Mesenteric fat pad (tissue), 1 donor: ENCODE measurements around the gene BCOR. TPM values are rescaled to one million over a fixed set of nuclear protein-coding genes. Genes with fewer than 3 reads are reported as not detected.

Experiments used
- DNase-seq: peaks from one replicate; pipeline ENCODE4 v3.0.0-alpha.2; 2020; ENCODE audit warnings: low spot score
- total RNA-seq: library from RNA; stranded (reverse); fragmentation: NEBNext Ultra II Directional; extraction: Animal tissue kit (Norgen Biotek cat#: 25700); gene quantifications from one replicate; pipeline ENCODE4 v1.2.1, GENCODE V29; 2021
- donor health status: DM: yes; HTN: yes; CAD: no.

The BCOR gene
- total RNA-seq, 1 donor from 2014 or later, result 20.5 TPM

GRCh38 chrX:40066700-40067099, 31.1 kb downstream of the BCOR start:
- no peak for DNase-seq

- DNase-seq, result no peak
Measured at GRCh38 chrX:40065296-40066046, 32.3 kb downstream of the BCOR start.

GRCh38 chrX:40064055-40064597, 33.6 kb downstream of the BCOR start:
- no peak for DNase-seq

GRCh38 chrX:40063555-40063954, 34.2 kb downstream of the BCOR start:
- no peak for DNase-seq

- peak; percentile 51 for DNase-seq
Measured at GRCh38 chrX:40062525-40063155, 35.1 kb downstream of the BCOR start.

- DNase-seq, result peak; percentile 82
Measured at GRCh38 chrX:40061871-40062524, 35.8 kb downstream of the BCOR start.

- peak; percentile 49 for DNase-seq
Measured at GRCh38 chrX:40061005-40061404, 36.8 kb downstream of the BCOR start.

- DNase-seq, result peak; percentile 53
Measured at GRCh38 chrX:40060356-40060845, 37.4 kb downstream of the BCOR start.

- DNase-seq, result peak; percentile 81
Measured at GRCh38 chrX:40058719-40059118, 39.0 kb downstream of the BCOR start.

- no peak for DNase-seq
Measured at GRCh38 chrX:40057405-40057804, 40.4 kb downstream of the BCOR start.

GRCh38 chrX:40056420-40056819, 41.3 kb downstream of the BCOR start:
- DNase-seq, result no peak

GRCh38 chrX:40055495-40055894, 42.3 kb downstream of the BCOR start:
- peak; percentile 6 for DNase-seq

GRCh38 chrX:40054793-40055192, 43.0 kb downstream of the BCOR start:
- DNase-seq, result no peak

GRCh38 chrX:40050532-40050931, 47.2 kb downstream of the BCOR start:
- DNase-seq, result peak; percentile 3

GRCh38 chrX:40049084-40049641, 48.6 kb downstream of the BCOR start:
- DNase-seq, result peak; percentile 55

GRCh38 chrX:40047485-40047884, 50.3 kb downstream of the BCOR start:
- DNase-seq, result no peak

- DNase-seq, result peak; percentile 6
Measured at GRCh38 chrX:40043895-40044294, 53.9 kb downstream of the BCOR start.

- DNase-seq, result peak; percentile 57
Measured at GRCh38 chrX:40041915-40042314, 55.8 kb downstream of the BCOR start.

GRCh38 chrX:40040686-40041461, 56.9 kb downstream of the BCOR start:
- peak; percentile 14 for DNase-seq

- DNase-seq, result peak; percentile 77
Measured at GRCh38 chrX:40039887-40040286, 57.9 kb downstream of the BCOR start.

GRCh38 chrX:40037367-40037766, 60.4 kb downstream of the BCOR start:
- no peak for DNase-seq
